Heart right ventricle (tissue), 16 donors: ENCODE measurements around the gene KCNH8. TPM values are rescaled to one million over a fixed set of nuclear protein-coding genes. Genes with fewer than 3 reads are reported as not detected.

Experiments used
- ATAC-seq, 8 donors: fragments of 200-7000 bp; cut with Tn5 transposase; one replicate each; pipeline ENCODE4 v1.9.1; 2020; ENCODE audit warnings: mild to moderate bottlenecking in 8 of 8, moderate library complexity in 8 of 8, moderate number of reproducible peaks in 1 of 8
- DNase-seq, 2 donors: peaks; one replicate each; pipeline ENCODE4 v3.0.0-alpha.2; 2020
- H3K27ac ChIP-seq, 10 donors: fragments of 200-600 bp; sonication (generic) in 2 of 10; one replicate each; pipeline versions ENCODE4 v1.5.0 to v1.8.0; 2020 to 2022; ENCODE audit warnings: mild to moderate bottlenecking in 3 of 10
- H3K27me3 ChIP-seq, 7 donors: fragments of 200-600 bp; one replicate each; pipeline ENCODE4 v1.8.0; 2021 to 2022; ENCODE audit warnings: mild to moderate bottlenecking in 2 of 7
- H3K36me3 ChIP-seq, 9 donors: fragments of 200-600 bp; sonication (generic) in 1 of 9; one replicate each; pipeline versions ENCODE4 v1.5.0 to v1.8.0; 2020 to 2022; ENCODE audit warnings: mild to moderate bottlenecking in 2 of 9
- H3K4me1 ChIP-seq, 9 donors: fragments of 200-600 bp; sonication (generic) in 1 of 9; one replicate each; pipeline versions ENCODE4 v1.5.0 to v1.8.0; 2020 to 2022; ENCODE audit warnings: mild to moderate bottlenecking in 4 of 9
- H3K4me3 ChIP-seq, 10 donors: fragments of 200-600 bp; sonication (generic) in 2 of 10; one replicate each; pipeline versions ENCODE4 v1.5.0 to v1.8.0; 2020 to 2022; ENCODE audit warnings: mild to moderate bottlenecking in 7 of 10, moderate library complexity in 2 of 10
- H3K9me3 ChIP-seq, 11 donors: fragments of 200-600 bp in 10 of 11; sonication (generic) in 2 of 11; one replicate each; pipeline versions ENCODE4 v1.5.0 to v1.8.0; 2013 to 2022; ENCODE audit warnings: mild to moderate bottlenecking in 2 of 11, control low read depth in 1 of 11, moderate library complexity in 1 of 11
- CTCF ChIP-seq, 9 donors: fragments of 200-600 bp; sonication (generic) in 2 of 9; IDR thresholded peaks; one replicate each; pipeline versions ENCODE4 v1.5.0 to v1.8.0; 2021 to 2022; ENCODE audit warnings: antibody characterized with exemption in 9 of 9, mild to moderate bottlenecking in 5 of 9, moderate library complexity in 1 of 9
- WGBS, 2 donors: extraction: QIAGEN DNeasy Blood & Tissue Kit; methylation state at CpG; one replicate each; pipeline ENCODE4 v1.1.7; 2013; ENCODE audit warnings: inconsistent platforms in 1 of 2; 5-methylcytosine and 5-hydroxymethylcytosine counted together
- intact Hi-C, 10 donors: fragments of 100-400 bp; cut with DNase I; formaldehyde crosslinking; loops; one replicate each; pipeline versions ENCODE4 v1.11.1 to v1.14.2; 2022
- microRNA-seq, 2 donors: library from miRNA; unstranded; fragments of <30 nt; microRNA quantifications; one replicate each; pipeline ENCODE4 v1.2.0, GENCODE V29; 2021
- polyA plus RNA-seq, 2 donors: library from polyadenylated mRNA; stranded (reverse); fragments of 200-250 nt; gene quantifications; one replicate each; pipeline ENCODE4 v1.2.3, GENCODE V29; 2013
- total RNA-seq, 10 donors: library from RNA; stranded (reverse); fragmentation: NEBNext Ultra II Directional in 3 of 10; extraction: Animal tissue kit (Norgen Biotek cat#: 25700) in 3 of 10; gene quantifications; one replicate each; pipeline versions ENCODE4 v1.2.1 to v1.2.4, GENCODE V29; 2021 to 2023
- donor health status: Arrhythmogenic right ventricular cardiomyopathy.
- donor health status: ischemic (EF 13 %, LVEDD 7.1; RV severe dilation, severe dysfunction).
- donor health status: healthy with polysubstance abuse.
- donor health status: DM: no; HTN: yes; CAD: no.
- donor health status: DM: no; HTN: no; CAD: no.
- donor health status: ischemic (EF 25% LVEDD 6.9; RV normal size, moderate dysfunction).
- donor health status: ischemic (EF 25% LVEDD 5.7; RV mildly dilated, moderate dysfunction).
- donor health status: healthy.
- donor health status: DM: yes; HTN: yes; CAD: no.
- donor health status: Ischemic cardiomyopathy.
- donor health status: ischemic (EF 35%, LVEDD 5.7; RV mildly dilated, moderate dysfunction).
- donor health status: nonischemic (EF 11% LVEDD 7.7; RV severe dilation, severe dysfunction).
- donor health status: DM: yes; HTN: yes; CAD: no.
- donor health status: PGD.
- donor health status: ischemic (EF 29% LVEDD 5.4; RV normal size, mild dysfunction).
- donor health status: nonischemic (EF 23%, LVEDD 6.1; RV moderate dilation, normal function).

KCNH8 gene
- total and polyA plus RNA-seq, 12 donors, result 0.03 to 0.50 (median 0.10) TPM; not detected in 3

- H3K27ac ChIP-seq, result no peak overlapping the region
- no peak overlapping the region for H3K4me3 ChIP-seq
- ATAC-seq, result no peak
- no peaks in the 10 kb centered on the region for H3K36me3 ChIP-seq
- H3K27me3 ChIP-seq, result no peaks in the 10 kb centered on the region
- intact Hi-C loops, result no loop called here
- no peaks in the 10 kb centered on the region for H3K4me1 ChIP-seq
- H3K9me3 ChIP-seq, result peaks cover 0 to 12% (median 0%) of the 10 kb centered on the region in 11 donors
- no peak for TF ChIP-seq CTCF (IDR thresholded peaks at IDR 0.05)
- WGBS, 2 donors, result 84 to 86% methylated on average over 4 of the region's 4 CpGs
- no peak for DNase-seq
Observed at GRCh38 chr3:19559724-19560442, 411.6 kb downstream of the KCNH8 start.

GRCh38 chr3:19573644-19574043 lies 425.3 kb downstream of the KCNH8 start:
- Histone ChIP-seq H3K36me3 (no peaks in the 10 kb centered on the region), H3K4me3 (no peak overlapping the region), H3K27me3 (no peaks in the 10 kb centered on the region), H3K27ac (no peak overlapping the region), H3K4me1 (no peaks in the 10 kb centered on the region), H3K9me3 (peaks cover 0 to 6% (median 0%) of the 10 kb centered on the region in 11 donors)
- no peak for ATAC-seq
- 81 to 82% methylated on average over 2 of the region's 2 CpGs for WGBS, 2 donors
- DNase-seq, result no peak
- no peak for TF ChIP-seq CTCF (IDR thresholded peaks at IDR 0.05)
- intact Hi-C loops, result no loop called here

- ATAC-seq, result no peak
- H3K27me3 ChIP-seq, result no peaks in the 10 kb centered on the region
- H3K4me1 ChIP-seq, result no peaks in the 10 kb centered on the region
- intact Hi-C loops, result no loop called here
- no peak for TF ChIP-seq CTCF (IDR thresholded peaks at IDR 0.05)
- no peak overlapping the region for H3K4me3 ChIP-seq
- WGBS, 2 donors, result 72 to 77% methylated on average over 3 of the region's 3 CpGs
- no peak for DNase-seq
- peaks cover 0 to 8% (median 0%) of the 10 kb centered on the region in 11 donors for H3K9me3 ChIP-seq
- no peak overlapping the region for H3K27ac ChIP-seq
- H3K36me3 ChIP-seq, result no peaks in the 10 kb centered on the region
Observed at GRCh38 chr3:19574268-19574667, 426.0 kb downstream of the KCNH8 start.

GRCh38 chr3:19576343-19576742 lies 428.0 kb downstream of the KCNH8 start:
- 84 to 89% methylated on average over 3 of the region's 3 CpGs for WGBS, 2 donors
- TF ChIP-seq CTCF (IDR thresholded peaks at IDR 0.05), result no peak
- Histone ChIP-seq H3K9me3 (peaks cover 0 to 25% (median 0%) of the 10 kb centered on the region in 11 donors), H3K4me1 (no peaks in the 10 kb centered on the region), H3K36me3 (no peaks in the 10 kb centered on the region), H3K4me3 (no peak overlapping the region), H3K27ac (no peak overlapping the region), H3K27me3 (no peaks in the 10 kb centered on the region)
- no peak for DNase-seq
- intact Hi-C loops, result no loop called here
- no peak for ATAC-seq

Small RNA genes within 50 kb of the gene (microRNA-seq; reads per million reads assigned to microRNA genes)
- 0 reads per million in 2 donors for gene MIR4791
